Renal cortical epithelial cell (primary cell): ENCODE measurements around the gene LRRC71. TPM values are rescaled to one million over a fixed set of nuclear protein-coding genes. Genes with fewer than 3 reads are reported as not detected.

Source experiments
- DNase-seq: peaks from one replicate; pipeline ENCODE4 v3.0.0-alpha.2; 2011; ENCODE audit warnings: low read depth
- total RNA-seq: library from RNA; depleted of rRNA; stranded (reverse); fragments of >200 nt; gene quantifications from 2 replicates; pipeline ENCODE4 v1.2.3, GENCODE V29; 2014

Gene LRRC71
- total RNA-seq, 1 donor from 2014 or later: not detected

DNA sequence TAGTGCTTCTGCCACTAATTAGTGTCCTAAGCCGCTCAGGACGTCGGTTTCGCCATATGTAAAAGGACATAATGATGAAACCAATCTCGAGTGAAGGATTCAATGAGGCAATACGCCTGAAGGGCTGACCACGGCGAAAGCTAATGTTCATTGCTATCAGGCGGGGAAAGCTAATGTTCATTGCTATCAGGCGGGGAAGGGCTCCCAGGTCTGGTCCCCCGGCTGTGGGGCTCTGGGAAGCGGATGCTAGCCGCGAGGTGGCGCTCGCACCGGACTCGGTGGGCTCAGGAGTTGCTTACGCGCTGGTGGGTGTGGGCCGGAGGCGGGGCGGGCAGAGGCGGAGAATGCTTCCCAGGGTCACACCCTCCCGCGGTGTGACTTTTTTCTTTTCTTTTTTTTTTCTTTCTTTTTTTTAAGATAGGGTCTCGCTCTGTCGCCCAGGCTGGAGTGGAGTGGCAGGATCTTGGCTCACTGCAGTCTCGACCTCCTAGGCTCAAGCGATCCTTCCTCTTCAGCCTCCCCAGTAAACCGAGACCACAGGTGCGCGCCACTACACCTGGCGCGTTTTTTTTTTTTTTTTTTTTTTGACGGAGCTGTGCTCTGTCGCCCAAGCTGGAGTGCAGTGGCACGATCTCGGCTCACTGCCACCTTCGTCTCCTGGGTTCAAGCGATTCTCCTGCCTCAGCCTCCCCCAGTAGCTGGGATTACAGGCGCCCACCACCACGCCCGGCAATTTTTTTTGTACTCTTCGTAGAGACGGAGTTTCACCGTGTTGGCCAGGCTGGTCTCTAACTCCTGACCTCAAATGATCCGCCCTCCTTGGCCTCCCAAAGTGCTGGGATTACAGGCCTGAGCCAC lies 28.0 kb upstream of the LRRC71 start:
- DNase-seq: peak; percentile 72

DNA sequence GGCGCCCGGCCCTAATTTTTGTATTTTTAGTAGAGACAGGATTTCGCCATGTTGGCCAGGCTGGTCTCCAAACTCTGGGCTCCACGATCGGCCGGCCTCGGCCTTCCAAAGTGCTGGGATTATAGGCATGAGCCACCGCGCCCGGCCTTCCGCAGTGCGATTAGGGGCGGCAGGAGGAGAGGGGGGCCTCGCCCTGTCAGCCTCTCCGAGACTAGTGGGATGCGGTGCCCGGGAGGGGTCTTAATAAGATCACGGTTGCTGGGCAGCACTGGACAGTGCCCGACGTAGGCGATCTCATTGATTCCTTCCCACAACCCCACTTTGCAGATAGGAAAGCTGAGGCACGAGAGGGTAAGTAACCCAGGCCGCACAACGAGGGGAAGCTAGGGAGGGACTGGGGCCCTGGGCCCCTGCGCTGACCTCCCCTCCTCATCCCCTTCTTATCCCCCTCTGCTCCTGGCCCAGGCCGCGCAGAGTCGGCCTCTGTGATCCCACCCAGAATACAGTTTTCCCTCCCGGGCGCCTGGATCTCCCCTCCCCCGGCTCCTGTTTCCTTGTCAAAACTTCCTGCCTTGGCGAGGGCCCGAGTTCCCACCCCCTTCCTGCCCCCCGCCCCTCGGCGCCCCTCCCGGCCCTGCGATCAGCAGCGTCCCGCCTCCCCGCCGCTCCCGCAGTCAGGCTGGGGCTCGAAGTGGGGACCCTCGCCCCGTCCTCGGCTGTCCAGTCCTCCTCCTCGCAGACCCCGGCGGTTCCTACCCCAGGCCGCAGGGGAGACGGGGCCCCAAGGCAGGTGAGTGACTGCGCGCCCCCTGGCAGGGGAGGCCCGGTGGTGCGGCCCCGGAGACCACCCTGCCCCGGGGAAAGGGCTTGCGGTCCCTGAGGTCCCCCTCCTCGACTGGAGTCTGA lies 27.1 kb upstream of the LRRC71 start, which contains the start of gene PEAR1:
PEAR1 (plus strand) TSS at position 671 of the 906 bp plus-strand sequence. CDS start 10,209 bp downstream, outside the sequence.
- DNase-seq: no peak

DNA sequence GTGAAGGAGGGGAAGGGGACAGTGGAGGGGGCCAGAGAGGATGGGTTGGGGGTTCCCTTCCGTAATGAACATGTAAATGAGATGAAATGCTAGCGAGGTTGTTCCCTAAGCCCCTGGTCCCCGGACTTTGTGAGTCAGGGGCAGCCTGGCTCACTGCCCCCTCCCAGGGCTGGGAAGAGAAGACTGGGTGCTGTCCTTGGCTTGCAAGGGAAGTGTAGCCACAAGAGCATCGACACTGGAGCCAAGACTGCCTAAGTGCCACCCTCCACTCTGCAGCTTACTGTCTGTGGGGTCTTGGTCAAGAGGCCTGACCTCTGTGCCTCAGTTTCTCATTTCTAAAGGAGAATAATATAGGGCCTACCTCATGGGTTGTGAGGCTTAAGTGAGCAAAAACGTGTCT lies 26.4 kb upstream of the LRRC71 start:
- DNase-seq: no peak

DNA sequence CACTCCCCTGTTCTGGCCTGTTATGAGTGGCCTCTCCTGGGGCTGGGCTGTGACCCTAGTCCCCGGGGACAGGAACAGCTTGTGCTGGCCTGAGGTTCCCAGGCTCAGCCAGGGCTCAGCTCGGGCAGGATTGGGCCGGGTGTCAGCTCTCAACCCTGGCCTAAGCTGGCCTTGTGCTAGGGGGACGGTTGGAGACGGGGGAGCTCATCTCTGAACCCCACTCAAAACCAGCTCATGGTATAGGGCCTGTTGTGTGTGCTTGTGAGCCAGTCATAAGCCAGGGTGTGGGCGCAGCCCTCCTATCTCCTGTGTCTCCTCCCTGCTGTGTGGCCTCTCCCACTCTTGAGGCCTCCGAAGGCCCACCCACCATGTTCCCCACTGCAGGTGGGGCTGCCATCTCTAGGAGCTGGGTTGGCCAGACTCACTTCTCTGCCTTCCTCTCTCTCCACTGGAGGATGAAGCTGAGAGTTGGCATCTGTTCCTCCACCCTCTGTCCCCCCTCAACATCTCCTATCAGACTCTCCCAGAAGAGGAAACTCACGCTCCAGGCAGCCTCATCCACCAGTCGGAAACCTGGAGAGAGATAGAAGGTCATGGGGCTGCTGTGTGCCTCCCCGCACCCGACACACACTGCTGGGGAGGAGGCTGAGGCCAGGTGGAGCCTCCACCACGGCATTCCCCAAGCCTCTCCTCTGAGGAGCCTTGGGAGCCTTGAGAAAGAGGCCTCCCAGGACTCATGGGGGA lies 25.5 kb upstream of the LRRC71 start:
- no peak for DNase-seq

DNA sequence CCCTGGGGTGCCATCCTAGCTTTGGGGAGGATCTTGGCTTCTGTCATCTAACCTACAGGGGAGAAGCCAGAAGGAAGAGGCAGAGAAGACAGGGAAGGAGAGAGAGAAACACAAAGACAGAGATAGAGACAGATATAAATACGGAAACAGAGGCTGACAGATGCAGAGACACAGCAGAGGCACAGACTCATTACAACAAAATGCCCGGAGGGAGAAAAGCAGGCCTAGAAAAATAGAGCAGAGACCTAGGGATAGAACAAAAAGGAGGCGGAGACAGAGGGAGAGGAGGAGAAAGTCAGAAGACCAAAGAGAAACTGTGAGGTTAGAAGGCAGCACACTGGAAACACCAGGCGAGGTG lies 25.0 kb upstream of the LRRC71 start:
- DNase-seq: no peak

DNA sequence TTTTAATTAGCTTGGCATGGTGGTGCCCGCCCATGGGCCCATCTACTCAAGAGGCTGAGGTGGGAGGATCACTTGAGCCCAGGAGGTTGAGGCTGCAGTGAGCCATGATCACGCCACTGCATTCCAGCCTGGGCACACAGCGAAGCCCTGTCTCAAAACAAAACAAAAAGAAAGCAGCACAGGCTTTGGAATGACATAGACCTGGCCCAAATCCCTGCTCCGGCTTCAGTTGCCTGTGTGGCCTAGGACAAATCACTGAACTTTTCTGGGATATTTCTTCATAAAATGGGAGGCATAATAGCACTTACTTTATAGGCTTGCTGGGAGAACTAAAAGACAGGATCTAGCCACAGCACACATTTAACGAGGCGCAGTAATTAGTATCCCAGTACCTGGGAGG lies 24.5 kb upstream of the LRRC71 start:
- no peak for DNase-seq

DNA sequence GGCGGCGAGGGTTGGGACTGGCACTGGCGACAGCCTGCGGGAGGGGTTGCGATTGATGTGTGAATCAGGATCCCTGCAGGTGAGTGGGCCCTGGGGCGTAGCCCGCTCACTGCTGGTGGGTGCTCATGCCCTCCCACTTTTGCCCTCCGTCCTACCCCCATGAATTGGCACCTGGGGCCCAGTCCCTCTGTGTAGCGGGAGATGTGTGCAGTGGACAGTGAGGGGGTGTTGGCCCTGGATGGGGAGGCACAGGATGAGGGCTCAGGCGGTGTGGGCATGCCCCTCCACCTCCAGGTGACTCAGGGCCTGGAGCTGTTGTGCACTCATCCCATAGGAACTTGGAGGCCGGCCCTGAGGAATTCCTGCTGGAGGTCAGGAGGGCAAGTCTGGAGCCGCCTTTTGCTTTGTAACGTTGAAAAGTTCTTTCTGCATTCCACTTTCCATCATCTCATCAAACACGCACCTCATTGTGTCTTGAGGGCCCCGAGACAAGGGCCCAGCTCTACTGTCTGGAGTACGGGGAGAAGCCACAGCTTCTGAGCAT lies 23.9 kb upstream of the LRRC71 start:
- peak; percentile 90 for DNase-seq

DNA sequence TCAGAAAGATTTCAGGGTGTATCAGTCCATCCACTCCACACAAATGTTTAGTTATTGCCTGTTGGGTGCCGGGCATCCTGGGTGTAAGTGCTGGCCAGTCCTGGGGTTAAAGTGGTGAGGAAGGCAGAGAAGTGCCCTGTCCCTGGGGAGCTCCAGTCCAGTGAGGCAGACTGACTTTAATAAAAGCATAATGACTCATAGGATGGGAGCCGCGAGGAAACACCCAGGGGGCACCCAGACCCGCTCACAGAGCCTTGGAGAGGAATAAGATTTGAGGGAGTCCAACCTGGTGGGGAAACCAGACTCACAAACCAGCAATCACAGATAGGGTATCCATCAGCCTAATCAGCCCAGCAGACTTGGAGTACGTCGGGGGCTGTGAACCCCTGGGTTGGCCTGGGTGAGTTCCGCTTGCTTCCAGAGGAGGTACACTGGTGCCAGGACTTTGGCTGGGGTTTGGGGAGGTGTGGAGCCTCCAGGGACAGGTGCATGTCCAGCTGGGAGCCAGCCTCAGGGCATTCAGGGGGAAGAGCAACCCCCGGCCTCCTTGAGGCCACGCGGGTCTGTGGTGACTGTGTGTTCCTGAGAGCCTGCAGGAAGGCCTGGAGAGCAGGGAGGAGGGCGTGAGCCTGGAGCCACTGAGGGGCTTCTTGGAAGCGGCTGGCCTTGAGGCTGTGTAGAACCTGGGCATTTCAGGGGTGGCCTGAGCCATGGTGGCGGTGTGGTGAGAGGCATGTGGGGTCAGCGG lies 23.2 kb upstream of the LRRC71 start:
- peak; percentile 70 for DNase-seq

DNA sequence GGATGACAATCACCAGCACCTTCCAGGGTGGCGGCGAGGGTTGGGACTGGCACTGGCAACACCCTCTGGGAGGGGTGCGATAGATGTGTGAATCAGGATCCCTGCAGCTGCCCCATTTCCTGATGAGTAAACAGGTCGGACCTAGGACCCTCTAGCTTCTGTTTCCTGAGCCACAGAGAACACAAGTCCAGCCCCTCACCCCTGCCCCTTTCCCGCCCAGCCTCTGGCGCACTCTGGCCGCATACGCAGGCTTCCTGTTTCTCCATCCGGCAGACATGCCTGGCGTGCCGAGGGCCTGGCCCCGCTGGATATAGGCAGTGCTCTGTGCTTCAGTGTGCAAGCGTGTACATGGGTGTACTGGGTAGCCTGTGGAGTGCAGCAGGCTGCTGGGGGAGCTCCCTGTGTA lies 22.3 kb upstream of the LRRC71 start:
- peak; percentile 32 for DNase-seq

DNA sequence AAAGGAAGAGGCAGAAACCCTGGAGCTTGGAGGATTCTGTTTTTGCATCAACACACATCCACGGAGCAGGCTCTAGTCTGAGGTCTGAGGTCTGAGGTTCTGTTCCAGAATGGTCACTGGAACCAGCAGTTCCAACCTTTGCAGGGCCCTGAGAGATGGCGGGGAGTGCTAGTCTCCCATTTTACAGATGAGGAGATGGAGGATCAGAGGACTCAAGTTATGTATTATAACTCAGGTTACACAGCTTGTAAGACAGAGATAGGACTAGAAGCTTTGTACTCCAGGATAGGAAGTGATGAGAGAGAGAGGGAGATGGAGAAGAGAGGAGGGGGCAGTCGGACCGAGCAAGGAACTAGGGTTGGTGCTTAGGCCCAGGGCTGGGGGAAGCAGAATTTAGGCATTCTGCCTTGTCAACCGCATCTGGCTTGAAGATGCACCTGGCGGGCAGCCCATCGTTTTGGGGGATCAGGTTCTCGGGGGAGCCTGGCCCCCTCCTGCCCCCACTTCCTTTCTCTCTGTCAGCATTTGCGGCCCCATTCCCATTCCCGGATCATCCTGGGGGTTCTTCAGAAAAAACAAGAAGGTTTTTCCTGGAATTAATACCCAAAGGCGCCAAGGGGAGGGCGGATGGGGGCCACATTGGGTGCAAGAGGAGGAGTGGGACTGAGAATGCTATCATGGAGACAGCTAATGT lies 21.3 kb upstream of the LRRC71 start:
- DNase-seq: no peak

DNA sequence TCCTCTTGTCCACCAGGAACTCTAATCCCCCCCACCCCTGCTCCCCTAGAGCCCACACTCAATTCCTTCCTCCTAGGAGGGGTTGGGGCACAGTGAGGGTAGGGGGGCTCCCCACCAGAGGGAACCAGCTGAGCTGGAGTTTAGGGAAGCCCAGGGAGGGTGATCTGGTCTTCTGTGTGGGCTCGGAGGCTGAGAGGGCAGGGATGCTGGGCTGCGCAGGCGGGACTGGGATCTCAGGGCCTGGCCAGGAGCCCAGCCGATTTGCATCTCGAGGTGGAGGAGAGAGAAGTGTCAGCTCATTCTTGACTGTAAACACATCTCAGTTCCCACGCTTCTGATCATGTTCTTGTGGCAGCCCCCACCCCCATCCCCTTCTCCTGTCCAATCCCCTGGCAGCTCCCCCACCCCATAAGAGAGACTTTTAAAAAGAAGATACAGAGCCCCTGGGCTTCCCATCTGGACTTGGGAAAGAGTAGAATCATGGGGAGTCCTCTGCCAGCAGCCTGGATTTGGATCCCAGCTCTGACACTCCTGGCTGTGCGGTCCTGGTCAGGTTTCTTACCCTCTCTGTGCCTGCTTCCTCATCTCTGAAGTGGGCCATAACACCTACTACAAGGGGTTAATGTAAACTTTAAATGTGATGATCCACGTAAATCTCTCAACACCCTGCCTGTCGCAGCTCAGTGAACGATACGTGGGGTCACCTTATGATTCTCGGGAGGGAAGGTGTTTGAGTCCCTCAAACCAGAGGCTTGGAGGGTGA lies 20.3 kb upstream of the LRRC71 start:
- no peak for DNase-seq

DNA sequence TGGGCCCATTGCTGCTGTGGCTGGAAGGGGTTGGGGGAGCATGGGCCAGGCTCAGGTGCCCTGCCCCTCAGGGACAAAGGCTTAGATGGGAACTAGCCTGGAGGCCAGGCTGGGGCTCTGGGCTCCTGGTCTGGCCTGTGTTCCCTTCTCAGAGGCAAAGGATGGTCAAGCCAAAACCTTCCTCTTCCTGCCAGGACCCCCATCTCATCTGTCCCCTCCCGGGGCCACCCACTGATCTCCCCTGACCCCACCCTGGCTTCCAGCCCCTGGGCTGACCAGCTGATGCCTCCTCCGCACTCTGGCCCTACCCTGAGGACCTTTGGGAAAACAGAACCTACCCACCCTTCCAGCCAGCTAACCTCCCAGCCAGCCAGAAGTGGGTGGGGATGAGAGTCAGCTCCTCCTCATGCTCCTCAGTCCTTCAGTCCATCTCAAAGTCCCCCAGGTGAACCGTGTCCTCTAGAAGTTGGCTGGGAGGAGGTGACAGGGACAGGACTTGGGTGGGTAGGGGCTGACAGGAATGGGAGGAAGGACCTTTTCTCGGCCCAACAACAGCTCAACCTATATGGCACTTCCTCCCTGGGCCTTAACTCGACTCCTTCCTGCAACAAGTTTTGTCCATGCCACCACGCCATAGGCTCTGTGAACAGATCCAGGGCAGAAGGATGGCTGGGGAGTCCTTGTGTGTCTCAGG lies 19.4 kb upstream of the LRRC71 start:
- no peak for DNase-seq

DNA sequence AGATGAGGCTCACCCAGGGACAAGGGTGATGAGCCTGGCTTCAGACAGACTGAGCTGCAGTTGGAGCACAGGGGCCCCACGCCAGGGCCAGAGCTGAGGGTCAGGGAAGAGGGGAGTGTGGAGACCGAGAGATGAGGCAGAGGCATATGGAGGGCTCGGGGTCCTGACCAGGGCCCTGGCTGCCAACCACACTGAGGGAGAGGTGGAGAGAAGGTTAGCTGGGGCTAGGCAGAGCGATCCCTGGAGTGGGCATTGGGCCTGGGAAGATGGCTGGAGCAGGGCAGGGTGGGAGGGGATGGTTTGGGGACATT lies 18.9 kb upstream of the LRRC71 start:
- no peak for DNase-seq

DNA sequence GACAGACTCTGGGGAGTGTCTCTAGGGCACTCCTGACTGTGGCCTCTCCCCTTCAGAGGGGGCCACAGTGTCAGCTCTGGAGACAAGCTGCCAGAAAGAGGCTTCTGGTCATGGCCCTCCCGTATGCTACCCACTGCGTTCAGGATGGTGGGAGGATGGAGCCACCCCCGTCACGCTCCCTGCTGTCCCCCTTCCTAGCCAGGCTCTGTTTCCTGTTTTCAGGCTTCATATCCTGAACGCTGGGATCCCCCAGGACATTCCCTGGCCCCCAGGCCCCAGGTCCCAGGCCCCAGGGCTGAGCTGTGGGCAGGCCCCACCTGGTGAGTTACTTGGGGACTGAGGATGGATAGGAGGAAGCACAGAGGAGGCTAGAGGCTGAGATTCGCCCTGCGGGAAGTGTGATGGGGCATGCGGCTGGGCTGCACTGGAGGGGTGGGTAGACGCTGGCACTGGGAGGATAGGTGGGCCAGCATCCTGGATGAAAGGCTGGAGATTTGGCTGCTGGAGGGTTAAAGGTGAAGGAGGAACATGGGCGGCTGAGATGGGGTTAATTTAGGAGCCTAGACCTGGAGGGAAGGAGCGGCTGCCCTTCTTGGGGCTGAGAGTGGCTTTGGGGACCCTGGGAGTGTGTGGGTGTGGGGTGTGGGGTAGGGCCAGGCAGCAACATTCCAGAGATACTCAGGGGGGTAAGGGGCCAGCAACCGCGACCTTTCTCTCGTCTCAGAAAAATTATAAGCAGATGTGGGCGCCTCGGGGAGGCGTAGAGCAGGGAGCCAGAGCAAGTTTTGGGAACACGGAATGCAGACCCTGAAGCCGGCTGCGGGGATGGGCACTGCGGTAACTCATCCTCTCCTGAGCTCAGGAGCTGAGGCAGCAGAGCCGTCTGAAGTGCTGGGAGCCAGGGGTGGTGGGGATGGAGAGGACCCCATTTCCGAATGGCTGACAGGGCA lies 18.2 kb upstream of the LRRC71 start:
- DNase-seq: no peak

DNA sequence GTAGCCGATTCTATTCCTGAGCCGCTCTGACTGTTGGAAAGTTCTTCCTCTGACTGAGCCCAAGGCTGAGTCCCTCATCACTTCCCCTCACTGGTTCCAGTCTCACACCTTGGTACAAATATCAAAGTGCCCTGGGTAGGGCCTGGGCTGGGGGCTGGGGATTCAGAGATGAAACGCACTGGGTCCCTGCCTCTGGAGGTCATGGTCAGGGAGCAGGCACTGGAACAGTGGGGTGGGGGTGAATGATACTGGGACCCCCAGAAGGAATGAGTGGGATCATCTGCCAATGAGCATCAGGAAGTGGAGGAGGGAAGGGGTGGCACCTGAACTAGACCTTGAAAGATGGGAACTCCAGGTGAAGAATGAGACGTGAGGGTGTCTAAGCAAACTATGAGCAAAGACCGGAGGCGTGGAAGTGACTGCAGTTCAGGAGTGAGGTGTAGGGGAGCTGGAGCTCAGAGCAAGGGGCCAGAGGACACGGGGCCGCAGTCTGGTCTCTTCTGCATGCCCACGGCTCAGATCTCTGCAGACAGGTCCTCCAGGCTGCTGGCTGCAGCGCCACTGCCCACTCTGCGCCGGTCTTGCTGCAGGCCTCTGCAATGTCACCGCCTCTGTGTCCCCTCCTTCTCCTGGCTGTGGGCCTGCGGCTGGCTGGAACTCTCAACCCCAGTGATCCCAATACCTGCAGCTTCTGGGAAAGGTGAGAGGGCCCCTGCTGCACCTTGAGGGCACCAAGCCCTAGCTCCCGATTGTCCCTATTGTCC lies 16.9 kb upstream of the LRRC71 start:
- DNase-seq: no peak

DNA sequence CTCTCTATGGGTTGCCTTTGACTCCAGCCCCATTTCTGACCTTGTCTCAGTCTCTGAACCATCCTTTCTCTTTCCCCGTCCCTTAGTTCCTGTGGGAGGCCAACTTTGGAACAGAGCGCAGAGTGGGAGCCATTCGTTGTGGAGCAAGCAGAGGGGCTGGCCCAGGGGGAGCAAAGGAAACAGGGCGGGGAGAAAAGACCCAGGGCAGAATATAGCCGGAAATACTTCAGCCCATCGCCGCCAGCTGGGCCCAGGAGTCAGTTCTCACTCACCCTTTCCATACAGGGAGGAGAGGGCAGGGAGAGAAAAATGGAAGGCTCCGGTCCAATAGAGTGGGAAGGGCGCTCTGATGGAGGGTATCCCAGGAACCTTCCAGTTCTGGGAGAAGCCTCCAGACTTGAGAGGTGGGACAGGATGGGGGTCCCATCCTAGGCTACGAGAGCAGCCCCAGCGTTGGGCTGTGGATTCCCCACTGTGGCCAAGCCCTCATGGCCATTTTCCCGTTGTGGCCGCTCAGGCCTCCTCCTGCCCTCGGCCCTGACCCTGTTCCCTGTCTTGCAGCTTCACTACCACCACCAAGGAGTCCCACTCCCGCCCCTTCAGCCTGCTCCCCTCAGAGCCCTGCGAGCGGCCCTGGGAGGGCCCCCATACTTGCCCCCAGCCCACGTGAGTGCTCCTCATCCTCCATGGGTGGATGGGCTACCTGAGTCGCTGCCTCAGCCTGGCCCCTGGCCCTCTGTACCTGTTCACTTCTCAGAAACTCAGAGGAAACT lies 16.1 kb upstream of the LRRC71 start:
- no peak for DNase-seq

DNA sequence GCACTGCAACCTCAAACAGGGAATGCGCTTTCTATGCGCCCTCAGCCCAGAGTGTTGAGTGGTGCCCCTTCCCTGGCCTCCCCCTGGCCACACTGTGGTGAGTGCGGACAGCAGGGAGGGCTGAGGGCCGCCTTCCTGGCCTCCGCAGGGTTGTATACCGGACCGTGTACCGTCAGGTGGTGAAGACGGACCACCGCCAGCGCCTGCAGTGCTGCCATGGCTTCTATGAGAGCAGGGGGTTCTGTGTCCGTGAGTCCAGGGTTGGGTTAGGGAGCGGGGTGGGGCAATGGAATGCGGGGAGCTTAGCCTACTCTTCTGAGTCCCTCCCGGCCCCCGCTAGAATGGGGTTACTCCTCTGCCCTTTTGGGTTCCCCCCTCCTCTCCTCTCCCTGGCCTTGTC lies 15.3 kb upstream of the LRRC71 start:
- no peak for DNase-seq
